Measurements from ENCODE around the gene PLPP3.

DNA sequence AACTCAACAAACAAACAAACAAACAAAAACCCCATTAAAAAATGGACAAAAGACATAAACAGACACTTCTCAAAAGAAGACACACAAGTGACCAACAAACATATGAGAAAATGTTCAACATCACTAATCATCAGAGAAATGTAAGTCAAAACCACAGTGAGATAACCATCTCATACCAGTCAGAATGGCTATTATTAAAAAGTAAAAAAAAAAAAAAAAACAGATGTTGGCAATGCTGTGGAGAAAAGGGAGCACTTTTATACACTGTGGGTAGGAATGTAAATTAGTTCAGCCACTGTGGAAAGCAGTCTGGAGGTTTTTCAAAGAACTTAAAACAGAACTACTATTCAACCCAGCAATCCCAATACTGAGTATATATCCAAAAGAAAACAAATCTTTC, 94.7 kb downstream of the PLPP3 start:
- TF ChIP-seq CTCF (IDR thresholded peaks at IDR 0.05) (no peak), POLR2AphosphoS5 (IDR thresholded peaks at IDR 0.05) (no peak), POLR2A (IDR thresholded peaks at IDR 0.05) (no peak)

All from prostate gland (tissue), 2 donors.